DOHH2 (cell line): ENCODE measurements around the gene PLK1.

ENCODE experiments used
- CTCF ChIP-seq: fragments of 200-600 bp; sonication (generic); IDR thresholded peaks from one replicate; pipeline ENCODE4 v1.5.1; 2014; ENCODE audit warnings: antibody characterized with exemption, mild to moderate bottlenecking, low read depth, low read length; ENCODE audit not compliant: poor library complexity, severe bottlenecking
- EZH2phosphoT487 ChIP-seq: fragments of 200-600 bp; sonication (generic); IDR thresholded peaks from 2 replicates; pipeline ENCODE4 v1.6.1; 2017; ENCODE audit warnings: borderline replicate concordance, mild to moderate bottlenecking, antibody characterized with exemption, low read length, moderate library complexity, mixed read lengths

- no peak for TF ChIP-seq CTCF
- no peak for TF ChIP-seq EZH2phosphoT487
Observed at GRCh38 chr16:23729503-23730424, 51.1 kb downstream of the PLK1 start.
